Esophagus muscularis mucosa (tissue), 4 donors: ENCODE data around the gene IPO8. TPM values are rescaled to one million over a fixed set of nuclear protein-coding genes. Genes with fewer than 3 reads are reported as not detected.

Experiments
- DNase-seq: peaks from one replicate; pipeline ENCODE4 v3.0.0-alpha.2; 2017; ENCODE audit errors: extremely low spot score
- H3K27ac ChIP-seq, 4 donors: fragments of 200-600 bp; sonication (generic); replicated peaks in 1 of 4; 1 replicate in 3 of 4; 2 replicates in 1 of 4; pipeline ENCODE4 v1.5.1; 2016 to 2019; ENCODE audit warnings: mild to moderate bottlenecking in 1 of 4
- H3K27me3 ChIP-seq, 4 donors: fragments of 200-600 bp; sonication (generic); one replicate each; pipeline versions ENCODE4 v1.5.1 to v1.6.0; 2016 to 2019
- H3K36me3 ChIP-seq, 4 donors: fragments of 200-600 bp; sonication (generic); one replicate each; pipeline ENCODE4 v1.5.1; 2016 to 2019
- H3K4me1 ChIP-seq, 4 donors: fragments of 200-600 bp; sonication (generic); one replicate each; pipeline ENCODE4 v1.5.1; 2016 to 2019
- H3K4me3 ChIP-seq, 4 donors: fragments of 200-600 bp; sonication (generic); 1 replicate in 2 of 4; 2 replicates in 2 of 4; pipeline ENCODE4 v1.5.1; 2016 to 2019; ENCODE audit warnings: mild to moderate bottlenecking in 4 of 4, moderate library complexity in 1 of 4
- H3K9me3 ChIP-seq, 4 donors: fragments of 200-600 bp; sonication (generic); 1 replicate in 3 of 4; 2 replicates in 1 of 4; pipeline ENCODE4 v1.5.1; 2016 to 2019
- EP300 ChIP-seq: sonication (generic); formaldehyde crosslinking; IDR thresholded peaks from one replicate; pipeline ENCODE4 v1.6.1; 2017; ENCODE audit warnings: antibody characterized with exemption
- POLR2A ChIP-seq: fragments of 450-650 bp; IDR thresholded peaks from one replicate; pipeline ENCODE4 v1.6.1; 2017; ENCODE audit warnings: antibody characterized with exemption, moderate library complexity, mild to moderate bottlenecking, low read depth
- POLR2AphosphoS5 ChIP-seq, 2 donors: sonication (generic); formaldehyde crosslinking; IDR thresholded peaks; one replicate each; pipeline ENCODE4 v1.6.1; 2017; ENCODE audit warnings: antibody characterized with exemption in 2 of 2
- WGBS: methylation state at CpG from one replicate; pipeline ENCODE4 v1.1.5; 2018; 5-methylcytosine and 5-hydroxymethylcytosine counted together
- intact Hi-C: fragments of 100-400 bp; cut with DNase I; formaldehyde crosslinking; loops from one replicate; pipeline ENCODE4 v1.15.1; 2023
- total RNA-seq, 4 donors: library from RNA; depleted of rRNA; stranded (reverse); fragments of >200 nt; gene quantifications; one replicate each; pipeline versions ENCODE4 v1.1.0 to v1.2.1, GENCODE V29; 2016
- TF ChIP-seq, protein P1 (sequence below), 3 experiments: fragments of 200-600 bp in 2 of 3; fragments of 450-650 bp in 1 of 3; sonication (generic) in 2 of 3; IDR thresholded peaks; one replicate each; pipeline ENCODE4 v1.5.1; 2017 to 2019; ENCODE audit warnings: antibody characterized with exemption in 3 of 3, mild to moderate bottlenecking in 2 of 3, moderate library complexity in 1 of 3

The IPO8 gene
- total RNA-seq, 4 donors from 2014 or later = 35.0 to 63.6 (median 41.0) TPM

DNA sequence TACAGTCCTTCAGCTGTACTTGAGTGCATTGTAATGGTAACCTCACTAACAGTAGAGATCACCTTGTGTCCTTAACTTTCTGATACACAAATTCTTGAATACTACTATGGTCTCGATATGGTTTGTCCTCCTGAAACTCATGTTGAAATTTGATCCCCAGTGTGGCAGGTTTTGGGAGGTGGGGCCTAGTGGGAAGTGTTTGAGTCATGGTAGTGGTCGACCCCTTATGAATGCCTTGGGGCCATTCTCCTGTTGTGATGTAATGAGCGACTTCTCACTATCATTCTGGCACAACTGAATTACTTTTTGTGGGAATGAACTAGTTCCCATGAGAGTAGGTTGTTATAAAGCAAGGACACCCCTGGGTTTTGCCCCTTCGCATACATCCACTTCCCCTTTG is 52.3 kb downstream of the IPO8 start:
- Histone ChIP-seq H3K27ac (no peak overlapping the region), H3K36me3 (peaks cover under 1 to 31% (median 19%) of the 10 kb centered on the region in 4 donors), H3K4me1 (peaks cover 0 to 8% (median 0%) of the 10 kb centered on the region in 4 donors), H3K4me3 (no peak overlapping the region), H3K9me3 (no peaks in the 10 kb centered on the region), H3K27me3 (no peaks in the 10 kb centered on the region)
- intact Hi-C loops = no loop called here
- no peak for TF ChIP-seq POLR2A
- TF ChIP-seq POLR2AphosphoS5 (IDR thresholded peaks at IDR 0.05) = no peak
- no peak for TF ChIP-seq EP300
- TF ChIP-seq, protein P1, sequence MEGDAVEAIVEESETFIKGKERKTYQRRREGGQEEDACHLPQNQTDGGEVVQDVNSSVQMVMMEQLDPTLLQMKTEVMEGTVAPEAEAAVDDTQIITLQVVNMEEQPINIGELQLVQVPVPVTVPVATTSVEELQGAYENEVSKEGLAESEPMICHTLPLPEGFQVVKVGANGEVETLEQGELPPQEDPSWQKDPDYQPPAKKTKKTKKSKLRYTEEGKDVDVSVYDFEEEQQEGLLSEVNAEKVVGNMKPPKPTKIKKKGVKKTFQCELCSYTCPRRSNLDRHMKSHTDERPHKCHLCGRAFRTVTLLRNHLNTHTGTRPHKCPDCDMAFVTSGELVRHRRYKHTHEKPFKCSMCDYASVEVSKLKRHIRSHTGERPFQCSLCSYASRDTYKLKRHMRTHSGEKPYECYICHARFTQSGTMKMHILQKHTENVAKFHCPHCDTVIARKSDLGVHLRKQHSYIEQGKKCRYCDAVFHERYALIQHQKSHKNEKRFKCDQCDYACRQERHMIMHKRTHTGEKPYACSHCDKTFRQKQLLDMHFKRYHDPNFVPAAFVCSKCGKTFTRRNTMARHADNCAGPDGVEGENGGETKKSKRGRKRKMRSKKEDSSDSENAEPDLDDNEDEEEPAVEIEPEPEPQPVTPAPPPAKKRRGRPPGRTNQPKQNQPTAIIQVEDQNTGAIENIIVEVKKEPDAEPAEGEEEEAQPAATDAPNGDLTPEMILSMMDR (IDR thresholded peaks at IDR 0.05) = no peak
- WGBS = 95% methylated on average over 4 of the region's 4 CpGs
- no peak for DNase-seq

DNA sequence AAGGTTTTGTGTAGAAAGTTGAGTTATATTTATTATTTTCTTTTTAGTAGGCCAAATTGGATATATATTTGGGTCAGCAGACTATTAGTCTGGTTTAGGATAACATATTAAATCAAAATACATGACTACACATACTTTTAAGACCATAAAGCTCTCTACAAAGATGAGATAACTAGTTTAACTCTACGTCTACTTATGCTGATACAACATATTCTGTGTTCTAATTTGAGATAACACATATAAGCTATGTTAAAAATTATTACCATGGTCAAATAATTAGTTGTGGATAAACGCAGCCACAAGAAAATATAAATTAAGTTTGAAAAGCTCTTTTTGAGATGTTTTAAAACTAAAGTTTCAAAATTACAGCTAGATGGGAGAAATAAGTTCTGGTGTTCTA is 55.3 kb downstream of the IPO8 start:
- Histone ChIP-seq H3K27me3 (no peaks in the 10 kb centered on the region), H3K4me1 (no peaks in the 10 kb centered on the region), H3K4me3 (no peak overlapping the region), H3K27ac (no peak overlapping the region), H3K36me3 (peaks cover 4 to 51% (median 36%) of the 10 kb centered on the region in 4 donors), H3K9me3 (no peaks in the 10 kb centered on the region)
- TF ChIP-seq, protein P1 (IDR thresholded peaks at IDR 0.05) = no peak
- TF ChIP-seq EP300 (no peak), POLR2A (no peak), POLR2AphosphoS5 (IDR thresholded peaks at IDR 0.05) (no peak)
- intact Hi-C loops = no loop called here
- WGBS = 86% methylated on average over 2 of the region's 2 CpGs
- no peak for DNase-seq

DNA sequence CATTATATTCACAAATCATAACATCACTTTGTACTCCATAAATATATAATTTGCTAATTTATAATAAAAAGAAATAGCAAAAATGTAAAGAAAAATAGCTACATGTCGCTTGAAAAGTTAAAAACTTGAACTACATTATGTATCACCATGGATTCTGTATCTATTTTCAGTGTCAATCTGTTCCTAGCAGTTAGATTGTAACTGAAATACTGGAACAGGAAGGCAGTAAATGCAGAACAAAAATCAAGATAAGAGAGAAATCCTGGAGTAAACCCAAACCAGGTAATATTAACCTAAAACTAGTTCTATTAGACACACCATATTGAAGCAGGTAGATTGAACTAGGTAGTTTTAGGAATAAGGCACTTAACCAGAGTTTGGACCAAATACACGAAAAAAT is 60.3 kb downstream of the IPO8 start:
- DNase-seq = no peak
- H3K27me3 ChIP-seq = no peaks in the 10 kb centered on the region
- no peaks in the 10 kb centered on the region for H3K9me3 ChIP-seq
- H3K27ac ChIP-seq = no peak overlapping the region
- H3K4me1 ChIP-seq = peaks cover 0 to 4% (median 0%) of the 10 kb centered on the region in 4 donors
- TF ChIP-seq EP300 (no peak), POLR2AphosphoS5 (IDR thresholded peaks at IDR 0.05) (no peak), POLR2A (no peak)
- TF ChIP-seq, protein P1 (IDR thresholded peaks at IDR 0.05) = no peak
- no peak overlapping the region for H3K4me3 ChIP-seq
- peaks cover 23 to 85% (median 47%) of the 10 kb centered on the region in 4 donors for H3K36me3 ChIP-seq
- intact Hi-C loops = no loop called here
- WGBS = 99% methylated on average over 2 of the region's 2 CpGs

DNA sequence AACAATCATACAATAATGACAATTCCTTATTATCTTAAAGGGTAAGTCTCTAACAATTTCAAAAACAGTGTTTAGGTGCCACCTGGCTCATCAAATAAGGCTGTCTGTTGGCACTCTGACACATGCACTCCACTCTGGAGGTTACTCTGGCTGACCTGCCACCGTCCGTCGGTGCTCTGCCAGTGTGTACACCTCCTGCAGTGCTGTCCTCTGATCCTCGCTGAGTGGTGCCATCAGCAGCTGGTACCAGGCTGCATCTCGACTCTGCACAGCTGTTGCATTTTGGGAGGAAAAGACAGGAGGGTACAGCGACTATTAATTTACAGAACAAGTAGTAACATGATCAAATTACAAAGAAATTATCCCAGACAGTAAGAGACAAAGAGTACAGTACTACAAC is 63.9 kb downstream of the IPO8 start:
- peaks cover 0 to 4% (median 0%) of the 10 kb centered on the region in 4 donors for H3K4me1 ChIP-seq
- no peak overlapping the region for H3K27ac ChIP-seq
- intact Hi-C loops = no loop called here
- H3K36me3 ChIP-seq = peaks cover 28 to 88% (median 46%) of the 10 kb centered on the region in 4 donors
- H3K27me3 ChIP-seq = no peaks in the 10 kb centered on the region
- no peaks in the 10 kb centered on the region for H3K9me3 ChIP-seq
- TF ChIP-seq POLR2A (no peak), POLR2AphosphoS5 (IDR thresholded peaks at IDR 0.05) (no peak), EP300 (no peak)
- TF ChIP-seq, protein P1 (IDR thresholded peaks at IDR 0.05) = no peak
- H3K4me3 ChIP-seq = no peak overlapping the region
- 83% methylated on average over 6 of the region's 6 CpGs for WGBS
- DNase-seq = no peak

DNA sequence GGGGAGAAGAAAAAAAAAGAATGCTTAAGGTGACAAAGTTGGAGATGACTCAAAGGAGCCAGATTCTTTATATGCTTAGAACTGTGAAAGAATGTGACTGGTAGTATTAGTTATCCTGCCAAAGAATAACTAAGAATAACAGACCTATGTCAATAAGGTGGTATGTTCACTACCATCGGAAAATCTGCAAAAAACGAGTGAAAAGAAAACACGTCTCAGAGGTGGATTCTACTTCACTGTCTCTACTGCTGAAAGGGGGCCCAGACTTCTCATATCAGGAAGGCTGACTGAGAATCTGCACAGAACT is 64.7 kb downstream of the IPO8 start:
- TF ChIP-seq POLR2A = no peak
- intact Hi-C loops = no loop called here
- 72% methylated on average over 3 of the region's 3 CpGs for WGBS
- H3K27me3 ChIP-seq = no peaks in the 10 kb centered on the region
- no peak for DNase-seq
- H3K36me3 ChIP-seq = peaks cover 25 to 80% (median 42%) of the 10 kb centered on the region in 4 donors
- no peak overlapping the region for H3K4me3 ChIP-seq
- H3K4me1 ChIP-seq = peaks cover 0 to 4% (median 0%) of the 10 kb centered on the region in 4 donors
- H3K27ac ChIP-seq = no peak overlapping the region
- no peaks in the 10 kb centered on the region for H3K9me3 ChIP-seq
